IPS DF 6.9 (cell line): ENCODE results near the gene USP36.

Source experiments
- DNase-seq: peaks from one replicate; pipeline ENCODE4 v3.0.0-alpha.2; 2013; ENCODE audit warnings: low read depth, low spot score
- H3K27ac ChIP-seq: one replicate; pipeline ENCODE4 v1.5.1; 2013; ENCODE audit warnings: low read length, control low read depth
- H3K27me3 ChIP-seq: 2 replicates; pipeline ENCODE4 v1.6.1; 2013; ENCODE audit warnings: mild to moderate bottlenecking, low read length; ENCODE audit not compliant: control insufficient read depth, insufficient read depth
- H3K36me3 ChIP-seq: 2 replicates; pipeline ENCODE4 v1.6.1; 2013; ENCODE audit warnings: low read length; ENCODE audit not compliant: control insufficient read depth, insufficient read depth
- H3K4me1 ChIP-seq: 2 replicates; pipeline ENCODE4 v1.6.1; 2013; ENCODE audit warnings: low read length; ENCODE audit not compliant: control insufficient read depth, insufficient read depth
- H3K4me3 ChIP-seq: 2 replicates; pipeline ENCODE4 v1.5.1; 2013; ENCODE audit warnings: mild to moderate bottlenecking, low read length
- H3K9me3 ChIP-seq: 2 replicates; pipeline ENCODE4 v1.6.1; 2013; ENCODE audit warnings: low read length, inconsistent platforms; ENCODE audit not compliant: control insufficient read depth, insufficient read depth
- WGBS: extraction: QIAGEN DNeasy Blood & Tissue Kit; methylation state at CpG from one replicate; pipeline ENCODE4 v1.1.7; 2013; ENCODE audit warnings: mixed read lengths, missing lambda C conversion rate; ENCODE audit not compliant: insufficient read length, insufficient coverage; 5-methylcytosine and 5-hydroxymethylcytosine counted together

USP36 gene

GRCh38 chr17:78815696-78816095, 24.9 kb downstream of the USP36 start:
- no peaks in the 10 kb centered on the region for H3K4me1 ChIP-seq
- DNase-seq, result no peak
- H3K36me3 ChIP-seq, result peaks cover 47% of the 10 kb centered on the region
- H3K4me3 ChIP-seq, result no peak overlapping the region
- no peak overlapping the region for H3K27ac ChIP-seq
- H3K27me3 ChIP-seq, result no peaks in the 10 kb centered on the region
- no CpG with 5 or more reads among the region's 7 CpGs for WGBS
- H3K9me3 ChIP-seq, result no peaks in the 10 kb centered on the region

GRCh38 chr17:78812855-78813254, 27.8 kb downstream of the USP36 start:
- DNase-seq, result no peak
- no peaks in the 10 kb centered on the region for H3K9me3 ChIP-seq
- H3K36me3 ChIP-seq, result peaks cover 31% of the 10 kb centered on the region
- H3K4me3 ChIP-seq, result no peak overlapping the region
- H3K4me1 ChIP-seq, result no peaks in the 10 kb centered on the region
- H3K27ac ChIP-seq, result no peak overlapping the region
- WGBS, result no CpG with 5 or more reads among the region's 8 CpGs
- no peaks in the 10 kb centered on the region for H3K27me3 ChIP-seq

- no peaks in the 10 kb centered on the region for H3K27me3 ChIP-seq
- DNase-seq, result no peak
- WGBS, result no CpG with 5 or more reads among the region's 4 CpGs
- H3K4me1 ChIP-seq, result no peaks in the 10 kb centered on the region
- H3K9me3 ChIP-seq, result no peaks in the 10 kb centered on the region
- H3K36me3 ChIP-seq, result peaks cover 41% of the 10 kb centered on the region
- H3K4me3 ChIP-seq, result no peak overlapping the region
- H3K27ac ChIP-seq, result no peak overlapping the region
Measured at GRCh38 chr17:78808163-78808562, 32.5 kb downstream of the USP36 start.

DNA sequence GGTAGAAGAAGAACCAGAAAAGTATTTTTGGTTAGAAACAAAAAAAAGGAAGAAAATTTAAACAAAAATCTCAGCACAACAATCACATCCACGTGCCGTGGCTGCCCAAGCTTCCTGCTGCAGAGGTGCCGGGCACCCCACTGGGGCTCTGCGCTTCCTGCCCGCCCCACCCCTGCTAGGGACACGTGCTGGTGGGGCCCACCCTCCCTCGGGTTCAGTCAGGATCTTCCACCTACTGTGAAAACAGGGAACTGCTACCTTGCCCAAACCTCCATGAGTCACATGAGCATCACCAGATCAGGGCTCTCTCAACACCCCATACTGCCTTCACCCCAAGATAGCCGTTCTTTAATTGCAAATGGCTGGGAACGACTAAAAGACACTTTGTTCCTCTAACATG, 34.2 kb downstream of the USP36 start:
- Histone ChIP-seq H3K4me3 (no peak overlapping the region), H3K27me3 (no peaks in the 10 kb centered on the region), H3K36me3 (peaks cover 44% of the 10 kb centered on the region), H3K9me3 (no peaks in the 10 kb centered on the region), H3K4me1 (no peaks in the 10 kb centered on the region), H3K27ac (no peak overlapping the region)
- DNase-seq, result no peak
- no CpG with 5 or more reads among the region's 9 CpGs for WGBS

DNA sequence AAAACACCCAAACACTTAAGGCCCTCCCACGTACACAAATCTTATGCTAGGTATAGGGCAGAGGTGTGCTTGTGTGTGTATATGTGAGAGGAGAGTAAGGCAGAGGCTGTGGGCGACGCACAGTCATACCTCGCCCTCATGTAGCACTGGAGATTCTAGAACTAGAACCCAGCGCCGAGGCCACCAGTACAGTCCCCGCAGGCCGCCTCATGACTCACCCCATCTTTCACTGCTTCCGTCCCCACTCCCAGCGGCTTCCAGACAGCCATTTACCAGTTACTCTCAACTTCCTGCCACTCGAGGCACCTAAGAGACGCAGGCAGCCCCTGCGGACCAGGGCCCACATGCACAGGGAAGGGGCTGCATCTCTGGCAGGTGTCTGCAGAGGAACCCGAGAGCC, 35.3 kb downstream of the USP36 start:
- no peak overlapping the region for H3K4me3 ChIP-seq
- DNase-seq, result no peak
- no peak overlapping the region for H3K27ac ChIP-seq
- no CpG with 5 or more reads among the region's 14 CpGs for WGBS
- H3K4me1 ChIP-seq, result no peaks in the 10 kb centered on the region
- H3K27me3 ChIP-seq, result no peaks in the 10 kb centered on the region
- peaks cover 42% of the 10 kb centered on the region for H3K36me3 ChIP-seq
- H3K9me3 ChIP-seq, result no peaks in the 10 kb centered on the region

GRCh38 chr17:78804777-78805176, 35.8 kb downstream of the USP36 start:
- no peak overlapping the region for H3K27ac ChIP-seq
- H3K4me3 ChIP-seq, result no peak overlapping the region
- DNase-seq, result no peak
- no peaks in the 10 kb centered on the region for H3K9me3 ChIP-seq
- no peaks in the 10 kb centered on the region for H3K27me3 ChIP-seq
- H3K36me3 ChIP-seq, result peaks cover 40% of the 10 kb centered on the region
- WGBS, result no CpG with 5 or more reads among the region's 11 CpGs
- H3K4me1 ChIP-seq, result no peaks in the 10 kb centered on the region

- no peak overlapping the region for H3K27ac ChIP-seq
- H3K9me3 ChIP-seq, result no peaks in the 10 kb centered on the region
- peaks cover 45% of the 10 kb centered on the region for H3K36me3 ChIP-seq
- no peak overlapping the region for H3K4me3 ChIP-seq
- H3K4me1 ChIP-seq, result no peaks in the 10 kb centered on the region
- no peaks in the 10 kb centered on the region for H3K27me3 ChIP-seq
- WGBS, result no CpG with 5 or more reads among the region's 21 CpGs
- no peak for DNase-seq
Measured at GRCh38 chr17:78803186-78803845, 37.3 kb downstream of the USP36 start.

DNA sequence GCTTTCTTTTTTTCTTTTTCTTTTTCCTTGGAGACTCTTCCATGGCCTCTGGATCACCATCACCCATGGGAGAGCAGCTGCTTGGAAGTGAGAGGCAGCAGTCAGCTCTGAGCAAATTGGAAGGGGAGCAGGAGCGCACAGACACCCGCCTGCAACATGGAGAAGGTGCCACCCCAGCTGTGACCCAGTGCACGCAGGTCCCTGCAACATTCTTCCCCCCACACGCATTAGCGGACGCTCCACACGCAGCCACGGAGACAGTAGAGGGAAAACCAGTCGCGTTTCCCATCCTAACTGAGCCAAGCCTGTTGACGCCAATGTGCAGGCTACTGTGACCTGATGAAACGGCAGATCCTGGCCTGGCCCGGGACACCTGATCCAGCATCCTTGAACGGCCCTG, 38.2 kb downstream of the USP36 start:
- H3K27ac ChIP-seq, result no peak overlapping the region
- no peaks in the 10 kb centered on the region for H3K4me1 ChIP-seq
- no peak overlapping the region for H3K4me3 ChIP-seq
- DNase-seq, result no peak
- H3K9me3 ChIP-seq, result no peaks in the 10 kb centered on the region
- H3K36me3 ChIP-seq, result peaks cover 49% of the 10 kb centered on the region
- WGBS, result no CpG with 5 or more reads among the region's 14 CpGs
- no peaks in the 10 kb centered on the region for H3K27me3 ChIP-seq

- no peaks in the 10 kb centered on the region for H3K27me3 ChIP-seq
- no peak overlapping the region for H3K4me3 ChIP-seq
- H3K9me3 ChIP-seq, result no peaks in the 10 kb centered on the region
- no CpG with 5 or more reads among the region's 30 CpGs for WGBS
- H3K27ac ChIP-seq, result no peak overlapping the region
- peaks cover 49% of the 10 kb centered on the region for H3K36me3 ChIP-seq
- H3K4me1 ChIP-seq, result no peaks in the 10 kb centered on the region
- DNase-seq, result no peak
Measured at GRCh38 chr17:78802008-78802407, 38.6 kb downstream of the USP36 start.

- DNase-seq, result no peak
- Histone ChIP-seq H3K27ac (no peak overlapping the region), H3K36me3 (peaks cover 49% of the 10 kb centered on the region), H3K9me3 (no peaks in the 10 kb centered on the region), H3K4me1 (no peaks in the 10 kb centered on the region), H3K27me3 (no peaks in the 10 kb centered on the region), H3K4me3 (no peak overlapping the region)
- no CpG with 5 or more reads among the region's 18 CpGs for WGBS
Measured at GRCh38 chr17:78800132-78800931, 40.3 kb downstream of the USP36 start.
